Loucy (cell line): ENCODE results near the gene EIF3F.

ENCODE experiments used
- CTCF ChIP-seq: fragments of 200-600 bp; sonication (generic); conservative IDR thresholded peaks from 2 replicates; pipeline ENCODE4 v1.5.1; 2014; ENCODE audit warnings: mild to moderate bottlenecking, antibody characterized with exemption, low read length
- EZH2phosphoT487 ChIP-seq: fragments of 200-600 bp; IDR thresholded peaks from 2 replicates; pipeline ENCODE4 v1.6.1; 2018; ENCODE audit warnings: antibody characterized with exemption, mild to moderate bottlenecking, moderate library complexity, borderline replicate concordance

GRCh38 chr11:7967826-7968225 is 19.3 kb upstream of the EIF3F start:
- TF ChIP-seq CTCF (no peak), EZH2phosphoT487 (no peak)
